Kidney epithelial cell (primary cell): ENCODE data around the gene ZNF423. TPM values are rescaled to one million over a fixed set of nuclear protein-coding genes. Genes with fewer than 3 reads are reported as not detected.

ENCODE experiments used
- DNase-seq: peaks from one replicate; pipeline ENCODE4 v3.0.0-alpha.2; 2010; ENCODE audit warnings: low read depth
- H3K27me3 ChIP-seq: 2 replicates; pipeline ENCODE4 v1.6.0; 2011; ENCODE audit warnings: low read length; ENCODE audit not compliant: control insufficient read depth, insufficient read depth
- H3K36me3 ChIP-seq: 2 replicates; pipeline ENCODE4 v1.5.1; 2011; ENCODE audit warnings: low read length; ENCODE audit not compliant: control insufficient read depth, insufficient read depth
- H3K4me3 ChIP-seq: 2 replicates; pipeline ENCODE4 v1.5.1; 2011; ENCODE audit warnings: low read depth, mild to moderate bottlenecking, control low read depth, low read length
- CTCF ChIP-seq: IDR thresholded peaks from 2 replicates; pipeline ENCODE4 v1.5.1; 2011; ENCODE audit warnings: mild to moderate bottlenecking, moderate library complexity, low read length, control low read depth, inconsistent platforms; ENCODE audit not compliant: insufficient read depth, poor library complexity, severe bottlenecking
- total RNA-seq: library from RNA; depleted of rRNA; stranded (reverse); fragments of >200 nt; gene quantifications from 2 replicates; pipeline ENCODE4 v1.2.3, GENCODE V29; 2015

The ZNF423 gene
- total RNA-seq, 1 donor from 2014 or later = 3.6 TPM

- no peak for TF ChIP-seq CTCF
- H3K4me3 ChIP-seq = no peak overlapping the region
- peak; percentile 67 for DNase-seq
- no peaks in the 10 kb centered on the region for H3K36me3 ChIP-seq
- no peaks in the 10 kb centered on the region for H3K27me3 ChIP-seq
Measured at GRCh38 chr16:49643429-49644144, 212.3 kb downstream of the ZNF423 start.

GRCh38 chr16:49641250-49641649, 214.7 kb downstream of the ZNF423 start:
- no peak for TF ChIP-seq CTCF
- H3K36me3 ChIP-seq = no peaks in the 10 kb centered on the region
- H3K27me3 ChIP-seq = no peaks in the 10 kb centered on the region
- DNase-seq = no peak
- H3K4me3 ChIP-seq = no peak overlapping the region

GRCh38 chr16:49640581-49640980, 215.3 kb downstream of the ZNF423 start:
- Histone ChIP-seq H3K27me3 (no peaks in the 10 kb centered on the region), H3K36me3 (no peaks in the 10 kb centered on the region), H3K4me3 (no peak overlapping the region)
- TF ChIP-seq CTCF = no peak
- DNase-seq = no peak

- Histone ChIP-seq H3K27me3 (no peaks in the 10 kb centered on the region), H3K36me3 (no peaks in the 10 kb centered on the region), H3K4me3 (no peak overlapping the region)
- no peak for DNase-seq
- TF ChIP-seq CTCF = no peak
Measured at GRCh38 chr16:49639739-49640431, 216.0 kb downstream of the ZNF423 start.

- no peak for TF ChIP-seq CTCF
- Histone ChIP-seq H3K36me3 (no peaks in the 10 kb centered on the region), H3K27me3 (no peaks in the 10 kb centered on the region), H3K4me3 (no peak overlapping the region)
- no peak for DNase-seq
Measured at GRCh38 chr16:49638673-49639610, 217.0 kb downstream of the ZNF423 start.
